Subcutaneous abdominal adipose tissue (tissue), 5 donors: ENCODE measurements around the gene AGAP1.

Experiments used
- H3K27ac ChIP-seq: one replicate; pipeline ENCODE4 v1.7.0; 2013; ENCODE audit warnings: low read depth, mild to moderate bottlenecking, inconsistent platforms, low read length, moderate library complexity
- H3K27me3 ChIP-seq, 5 donors: one replicate each; pipeline ENCODE4 v1.7.0; 2013; ENCODE audit warnings: low read length in 5 of 5, inconsistent platforms in 1 of 5; ENCODE audit not compliant: control insufficient read depth in 5 of 5, insufficient read depth in 4 of 5
- H3K36me3 ChIP-seq, 5 donors: one replicate each; pipeline ENCODE4 v1.7.0; 2013; ENCODE audit warnings: low read length in 5 of 5; ENCODE audit not compliant: control insufficient read depth in 5 of 5, insufficient read depth in 5 of 5
- H3K4me1 ChIP-seq, 5 donors: one replicate each; pipeline ENCODE4 v1.7.0; 2013; ENCODE audit warnings: low read length in 5 of 5, mild to moderate bottlenecking in 3 of 5, moderate library complexity in 1 of 5; ENCODE audit not compliant: control insufficient read depth in 5 of 5, insufficient read depth in 5 of 5
- H3K4me3 ChIP-seq, 5 donors: one replicate each; pipeline ENCODE4 v1.7.0; 2013; ENCODE audit warnings: low read length in 5 of 5, low read depth in 1 of 5
- H3K9ac ChIP-seq, 5 donors: one replicate each; pipeline ENCODE4 v1.7.0; 2013; ENCODE audit warnings: low read length in 5 of 5, mild to moderate bottlenecking in 4 of 5, moderate library complexity in 3 of 5
- H3K9me3 ChIP-seq, 5 donors: one replicate each; pipeline ENCODE4 v1.7.0; 2013; ENCODE audit warnings: low read length in 5 of 5; ENCODE audit not compliant: control insufficient read depth in 5 of 5
- donor health status: healthy.
- donor health status: healthy.
- donor health status: healthy.
- donor health status: healthy.
- donor health status: healthy.

The AGAP1 gene

GRCh38 chr2:236028066-236028465, 534.2 kb downstream of the AGAP1 start:
- no peaks in the 10 kb centered on the region for H3K9me3 ChIP-seq
- H3K4me1 ChIP-seq: peaks cover 0 to 4% (median 0%) of the 10 kb centered on the region in 5 donors
- H3K4me3 ChIP-seq: no peak overlapping the region
- H3K27me3 ChIP-seq: no peaks in the 10 kb centered on the region
- no peak overlapping the region for H3K27ac ChIP-seq
- H3K9ac ChIP-seq: no peak overlapping the region
- H3K36me3 ChIP-seq: peaks cover 0 to 3% (median 0%) of the 10 kb centered on the region in 5 donors

GRCh38 chr2:236033462-236033861, 539.6 kb downstream of the AGAP1 start:
- H3K36me3 ChIP-seq: peaks cover 0 to 11% (median 10%) of the 10 kb centered on the region in 5 donors
- no peaks in the 10 kb centered on the region for H3K4me1 ChIP-seq
- H3K9me3 ChIP-seq: no peaks in the 10 kb centered on the region
- no peak overlapping the region for H3K9ac ChIP-seq
- no peak overlapping the region for H3K27ac ChIP-seq
- no peaks in the 10 kb centered on the region for H3K27me3 ChIP-seq
- no peak overlapping the region for H3K4me3 ChIP-seq

DNA sequence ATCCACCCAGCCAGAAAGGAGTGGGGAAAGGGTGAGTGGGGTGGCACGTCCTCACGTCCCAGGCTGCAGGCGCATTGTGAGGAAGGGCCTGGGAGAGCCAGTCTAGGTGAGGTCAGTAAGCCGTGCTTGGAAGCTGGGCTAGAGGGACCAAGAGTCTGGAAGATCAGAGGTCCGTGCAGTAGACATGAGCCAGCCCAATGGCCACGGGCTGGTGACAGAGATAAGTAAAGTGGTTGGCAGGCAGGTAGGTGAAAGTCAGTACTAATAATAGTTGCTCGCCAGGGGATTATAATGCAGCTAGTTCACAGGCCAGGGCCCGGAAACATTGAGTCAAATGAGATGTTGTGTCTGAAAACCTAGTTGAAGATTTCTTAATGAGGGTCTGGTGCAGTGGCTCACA, 541.1 kb downstream of the AGAP1 start:
- no peaks in the 10 kb centered on the region for H3K9me3 ChIP-seq
- H3K4me3 ChIP-seq: no peak overlapping the region
- H3K9ac ChIP-seq: no peak overlapping the region
- H3K27ac ChIP-seq: no peak overlapping the region
- no peaks in the 10 kb centered on the region for H3K4me1 ChIP-seq
- H3K36me3 ChIP-seq: peaks cover 0 to 16% (median 13%) of the 10 kb centered on the region in 5 donors
- no peaks in the 10 kb centered on the region for H3K27me3 ChIP-seq

GRCh38 chr2:236036045-236036444, 542.2 kb downstream of the AGAP1 start:
- no peaks in the 10 kb centered on the region for H3K4me1 ChIP-seq
- no peaks in the 10 kb centered on the region for H3K9me3 ChIP-seq
- H3K36me3 ChIP-seq: peaks cover 0 to 25% (median 22%) of the 10 kb centered on the region in 5 donors
- no peak overlapping the region for H3K27ac ChIP-seq
- H3K4me3 ChIP-seq: no peak overlapping the region
- H3K27me3 ChIP-seq: no peaks in the 10 kb centered on the region
- H3K9ac ChIP-seq: no peak overlapping the region

GRCh38 chr2:236038096-236038495, 544.3 kb downstream of the AGAP1 start:
- no peak overlapping the region for H3K27ac ChIP-seq
- no peak overlapping the region for H3K9ac ChIP-seq
- H3K4me3 ChIP-seq: no peak overlapping the region
- peaks cover 0 to 37% (median 33%) of the 10 kb centered on the region in 5 donors for H3K36me3 ChIP-seq
- no peaks in the 10 kb centered on the region for H3K27me3 ChIP-seq
- H3K9me3 ChIP-seq: no peaks in the 10 kb centered on the region
- H3K4me1 ChIP-seq: no peaks in the 10 kb centered on the region

GRCh38 chr2:236040600-236041328, 546.9 kb downstream of the AGAP1 start:
- no peak overlapping the region for H3K9ac ChIP-seq
- H3K9me3 ChIP-seq: no peaks in the 10 kb centered on the region
- H3K36me3 ChIP-seq: peaks cover 0 to 46% (median 43%) of the 10 kb centered on the region in 5 donors
- H3K4me1 ChIP-seq: no peaks in the 10 kb centered on the region
- no peaks in the 10 kb centered on the region for H3K27me3 ChIP-seq
- H3K27ac ChIP-seq: no peak overlapping the region
- no peak overlapping the region for H3K4me3 ChIP-seq

- Histone ChIP-seq H3K27ac (no peak overlapping the region), H3K9ac (no peak overlapping the region), H3K27me3 (no peaks in the 10 kb centered on the region), H3K4me1 (no peaks in the 10 kb centered on the region), H3K9me3 (no peaks in the 10 kb centered on the region), H3K36me3 (peaks cover 0 to 50% (median 42%) of the 10 kb centered on the region in 5 donors), H3K4me3 (no peak overlapping the region)
Measured at GRCh38 chr2:236041616-236042015, 547.8 kb downstream of the AGAP1 start.

GRCh38 chr2:236042087-236042486, 548.2 kb downstream of the AGAP1 start:
- Histone ChIP-seq H3K4me1 (no peaks in the 10 kb centered on the region), H3K27me3 (no peaks in the 10 kb centered on the region), H3K27ac (no peak overlapping the region), H3K36me3 (peaks cover 0 to 48% (median 42%) of the 10 kb centered on the region in 5 donors), H3K9ac (no peak overlapping the region), H3K4me3 (no peak overlapping the region), H3K9me3 (no peaks in the 10 kb centered on the region)

- Histone ChIP-seq H3K9ac (no peak overlapping the region), H3K36me3 (peaks cover 0 to 51% (median 47%) of the 10 kb centered on the region in 5 donors)
Measured at GRCh38 chr2:236044191-236044590, 550.3 kb downstream of the AGAP1 start.

GRCh38 chr2:236045251-236046235, 551.7 kb downstream of the AGAP1 start:
- peaks cover 0 to 54% (median 46%) of the 10 kb centered on the region in 5 donors for H3K36me3 ChIP-seq
- H3K27me3 ChIP-seq: no peaks in the 10 kb centered on the region
- H3K4me1 ChIP-seq: peaks cover 0 to 2% (median 0%) of the 10 kb centered on the region in 5 donors
- no peak overlapping the region for H3K4me3 ChIP-seq
- H3K9ac ChIP-seq: no peak overlapping the region
- H3K9me3 ChIP-seq: no peaks in the 10 kb centered on the region
- no peak overlapping the region for H3K27ac ChIP-seq

More at GRCh38 chr2:236044191-236044590, 550.3 kb downstream of the AGAP1 start:
- Histone ChIP-seq H3K4me3 (no peak overlapping the region), H3K4me1 (peaks cover 0 to 2% (median 0%) of the 10 kb centered on the region in 5 donors), H3K9me3 (no peaks in the 10 kb centered on the region), H3K27me3 (no peaks in the 10 kb centered on the region), H3K27ac (no peak overlapping the region)
